Activated CD8-positive, alpha-beta memory T cell treated with anti-CD3 and anti-CD28 coated beads, Interleukin-2, amount 50 U/mL, for 4 hours (primary cell): ENCODE data around the gene DOCK2.
"Not testable (repeated sequence)": the region's sequence is repeated elsewhere in the genome, so short reads cannot be mapped to it uniquely, and the experiment has no call there.

ENCODE experiments used
- DNase-seq: peaks from one replicate; pipeline ENCODE4 v3.0.0-alpha.2; 2020

DOCK2 gene

DNA sequence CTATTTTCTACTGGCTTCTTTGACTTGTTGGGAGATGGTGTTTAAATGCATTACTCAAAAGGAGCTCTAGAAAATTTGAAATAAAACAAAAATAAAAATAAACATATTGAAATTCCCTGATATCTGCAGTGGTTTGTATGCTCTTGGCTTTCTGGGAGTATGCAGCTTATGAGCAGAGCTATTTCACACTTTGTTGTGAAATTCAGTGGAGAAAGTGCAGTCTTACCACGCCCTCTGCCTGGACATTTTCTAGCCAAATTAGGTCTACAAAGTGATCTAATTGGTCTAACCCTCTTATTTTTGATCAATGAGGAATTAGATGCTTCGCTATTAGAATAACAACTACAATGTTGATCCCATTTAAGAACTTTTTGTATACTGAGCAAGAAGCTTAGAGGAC, 276.4 kb downstream of the DOCK2 start:
- DNase-seq, result no peak

DNA sequence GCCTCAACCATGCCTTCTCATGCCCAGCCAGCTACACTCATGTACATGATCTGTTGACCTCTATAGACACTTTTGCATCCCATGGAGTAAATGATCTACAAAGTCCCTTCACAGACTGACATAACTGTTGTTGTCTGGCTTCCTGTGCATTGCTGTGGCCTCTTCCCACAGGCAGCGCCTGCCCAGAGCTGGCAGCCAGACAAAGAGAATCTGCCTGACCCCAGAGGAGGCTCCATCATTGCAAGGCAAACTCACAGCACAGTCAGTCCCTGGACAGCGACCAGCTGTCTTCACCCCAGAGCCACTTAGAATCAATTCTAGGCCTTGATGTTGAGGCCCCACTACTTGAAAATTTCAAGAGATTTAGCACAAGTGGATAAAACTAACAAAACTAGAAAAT, 277.7 kb downstream of the DOCK2 start:
- DNase-seq, result no peak

DNA sequence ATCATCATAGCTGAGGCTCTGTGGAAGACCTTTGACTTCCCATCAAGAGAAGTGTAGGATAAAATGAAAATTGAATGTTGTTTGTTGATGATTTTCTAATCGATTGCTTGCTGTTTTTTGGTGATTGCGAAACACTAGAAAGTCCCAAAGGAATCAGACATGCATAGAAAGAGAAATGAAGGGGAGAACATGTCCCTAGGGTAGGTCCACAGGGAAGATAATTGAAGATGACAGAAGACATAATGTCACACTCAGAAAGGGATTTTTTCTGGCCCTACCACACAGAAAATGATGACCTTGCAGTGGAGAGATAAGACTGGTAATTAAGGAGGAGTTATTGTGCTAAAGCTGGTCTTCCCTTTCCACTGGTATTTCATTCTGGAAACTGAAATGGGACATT, 280.4 kb downstream of the DOCK2 start:
- DNase-seq, result no peak

DNA sequence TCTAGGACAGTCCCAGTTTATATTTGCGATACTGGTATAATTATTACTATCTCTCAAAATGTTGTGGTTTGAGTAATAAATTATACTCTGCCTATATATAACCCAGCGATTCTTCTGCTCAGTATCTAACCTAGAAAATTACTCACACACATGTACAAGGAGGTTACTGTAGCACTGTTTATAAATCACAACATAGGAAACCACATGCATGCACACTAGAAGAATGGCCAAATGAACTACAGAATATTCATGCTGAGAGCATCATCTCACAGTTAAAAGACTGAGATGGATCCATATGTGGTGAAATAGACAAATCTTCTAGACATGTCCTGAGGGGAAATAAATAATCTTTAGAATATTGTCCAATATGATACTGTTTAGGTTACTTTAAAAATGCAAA, 281.2 kb downstream of the DOCK2 start:
- no peak for DNase-seq

DNA sequence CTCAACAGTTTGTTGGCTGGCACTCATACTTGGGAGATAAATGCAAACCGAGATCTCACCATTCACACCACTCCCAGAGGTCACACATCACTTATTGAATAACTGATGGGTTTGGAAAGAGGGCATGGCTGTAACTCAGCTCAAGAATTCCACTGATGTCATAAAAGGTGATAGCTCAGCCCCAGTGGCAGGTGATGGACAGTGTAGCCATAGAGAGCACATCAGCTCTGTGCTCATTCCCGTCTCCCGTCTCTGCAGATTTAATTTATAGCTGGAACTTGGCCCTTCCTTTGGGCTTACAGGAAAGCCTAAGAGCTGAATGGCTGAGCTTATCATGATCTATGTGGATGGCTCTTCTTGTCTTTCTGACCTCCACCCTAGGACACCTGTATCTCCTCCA, 283.4 kb downstream of the DOCK2 start:
- no peak for DNase-seq

DNA sequence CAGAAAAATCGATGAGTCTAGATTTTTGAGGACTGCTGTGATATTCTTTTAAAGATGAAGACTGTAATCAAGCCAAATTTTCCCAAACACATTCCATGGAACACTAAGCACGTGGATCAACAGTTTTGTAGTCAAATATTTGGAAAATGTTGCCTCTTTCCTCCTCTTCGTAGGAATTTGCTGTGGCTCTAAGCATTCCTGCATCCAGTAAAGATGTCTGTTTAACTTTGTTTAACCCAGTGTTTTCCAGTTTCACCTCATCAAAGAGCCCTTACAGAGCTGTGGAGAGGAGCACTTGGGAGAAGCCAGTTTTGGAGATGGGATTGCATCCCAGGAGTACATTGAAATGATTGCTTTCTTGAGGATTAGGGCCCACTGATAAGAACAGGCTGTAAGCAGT, 284.3 kb downstream of the DOCK2 start:
- no peak for DNase-seq

DNA sequence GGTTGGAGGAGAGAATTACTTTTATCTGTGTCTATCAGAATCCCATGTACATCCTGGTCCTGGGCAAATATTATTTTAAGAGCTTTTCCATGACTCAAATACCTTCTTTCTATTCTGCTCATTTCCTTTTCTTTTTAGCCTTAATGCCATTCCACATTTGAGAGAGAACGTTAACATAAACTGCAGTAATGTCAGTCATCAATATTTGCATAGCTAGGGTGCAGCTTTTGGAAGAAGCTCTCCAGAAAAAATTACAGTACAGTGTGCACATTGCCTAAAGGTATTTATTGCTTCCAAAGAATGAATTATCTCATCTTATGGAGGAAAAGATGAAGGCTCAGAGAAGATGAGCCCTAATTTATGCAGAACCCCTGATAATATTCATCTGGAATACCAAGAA, 284.9 kb downstream of the DOCK2 start:
- no peak for DNase-seq

DNA sequence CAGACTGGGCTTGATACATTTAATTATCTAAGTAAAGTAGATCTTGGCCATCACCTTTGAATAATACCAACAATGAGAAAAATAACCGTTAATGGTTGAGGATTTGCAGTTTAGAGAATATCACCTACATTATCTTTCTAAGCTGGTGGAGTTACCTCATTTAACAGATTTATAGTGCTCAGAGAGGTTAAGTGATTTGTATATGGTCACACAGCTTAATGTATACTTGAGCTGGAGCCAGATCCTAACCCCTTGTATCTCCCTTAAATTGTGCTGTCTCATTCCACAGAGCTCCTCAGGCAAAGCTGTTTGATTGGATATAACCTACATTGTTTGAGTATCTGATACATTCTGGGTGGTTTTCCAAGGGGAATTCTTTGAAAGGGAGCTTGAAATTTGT, 285.4 kb downstream of the DOCK2 start:
- DNase-seq, result no peak

DNA sequence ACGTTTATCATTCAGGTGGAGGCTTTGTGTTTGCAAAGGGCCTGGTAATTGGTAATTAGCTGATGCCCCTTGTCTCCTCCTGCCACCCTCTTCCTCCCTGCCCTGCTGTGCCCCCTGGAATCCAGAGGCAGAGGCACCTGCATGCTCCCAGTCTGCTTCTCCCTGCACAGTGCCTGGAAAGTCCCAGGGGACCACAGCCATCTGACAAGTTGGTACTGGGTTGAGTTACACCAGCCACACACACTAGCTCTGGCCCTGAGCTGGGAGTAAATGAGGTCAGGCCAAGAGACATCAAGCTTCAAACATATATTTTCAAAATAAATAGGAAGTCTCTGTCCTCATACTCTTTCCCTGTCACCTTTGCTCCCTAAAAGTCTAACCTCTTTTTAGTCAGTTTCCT, 286.9 kb downstream of the DOCK2 start:
- DNase-seq, result no peak

DNA sequence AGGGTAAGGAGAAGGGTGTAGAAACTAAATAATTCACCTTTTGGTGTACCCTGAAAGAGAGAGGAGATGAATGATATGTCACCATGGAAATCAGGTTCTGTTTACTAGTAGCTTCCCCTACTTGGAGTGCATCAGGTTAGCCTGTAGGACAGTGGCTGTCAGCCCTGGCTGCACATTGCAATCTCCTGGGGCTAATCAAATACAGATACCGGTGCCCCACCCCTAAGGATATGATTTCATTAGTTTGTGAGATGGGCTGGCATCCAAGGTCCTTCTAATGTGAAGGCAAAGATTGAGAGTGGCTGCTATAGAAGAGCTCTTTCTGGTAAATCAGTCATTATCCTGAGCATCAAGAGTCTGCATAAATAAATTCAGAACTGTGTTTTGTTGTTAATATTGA, 296.1 kb downstream of the DOCK2 start:
- DNase-seq, result no peak

DNA sequence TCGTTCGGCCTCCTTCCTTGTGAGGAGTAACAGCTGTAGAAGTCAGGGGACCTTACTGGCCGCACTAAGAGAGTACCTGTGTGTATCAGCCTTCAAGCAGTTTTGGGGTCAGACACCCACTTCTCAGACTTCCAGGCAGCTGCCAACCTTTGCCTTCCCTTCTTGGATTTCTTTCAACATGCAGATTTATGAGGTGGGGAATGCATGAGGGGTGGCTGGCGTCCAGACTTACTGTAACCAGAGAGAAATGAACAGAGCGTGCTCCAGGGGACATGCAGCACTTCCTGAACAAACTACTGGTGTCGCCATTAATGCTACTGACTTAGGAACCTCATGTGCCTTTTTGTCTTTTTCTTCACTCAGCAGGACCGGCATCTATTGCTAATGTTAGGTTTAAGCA, 296.5 kb downstream of the DOCK2 start:
- DNase-seq, result no peak

DNA sequence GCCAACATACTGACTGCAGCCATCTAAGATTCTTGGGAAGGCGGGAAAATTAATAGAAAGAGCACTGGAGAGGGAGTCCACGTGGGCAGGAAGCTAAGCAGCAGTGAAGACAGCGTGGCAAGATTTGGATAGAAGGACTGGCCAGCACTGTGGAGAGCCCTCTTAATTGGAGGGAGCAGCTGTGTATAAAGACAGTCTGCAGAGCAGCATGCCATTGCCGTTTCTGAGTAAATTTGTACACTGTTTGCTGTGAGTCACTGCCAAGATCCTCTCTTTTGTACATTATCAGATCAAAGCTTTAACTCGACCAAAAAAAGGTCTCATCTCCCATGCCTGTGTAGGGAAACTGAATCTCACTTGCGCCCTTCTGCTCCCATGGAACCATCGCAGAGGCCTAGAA, 297.9 kb downstream of the DOCK2 start:
- DNase-seq, result no peak

DNA sequence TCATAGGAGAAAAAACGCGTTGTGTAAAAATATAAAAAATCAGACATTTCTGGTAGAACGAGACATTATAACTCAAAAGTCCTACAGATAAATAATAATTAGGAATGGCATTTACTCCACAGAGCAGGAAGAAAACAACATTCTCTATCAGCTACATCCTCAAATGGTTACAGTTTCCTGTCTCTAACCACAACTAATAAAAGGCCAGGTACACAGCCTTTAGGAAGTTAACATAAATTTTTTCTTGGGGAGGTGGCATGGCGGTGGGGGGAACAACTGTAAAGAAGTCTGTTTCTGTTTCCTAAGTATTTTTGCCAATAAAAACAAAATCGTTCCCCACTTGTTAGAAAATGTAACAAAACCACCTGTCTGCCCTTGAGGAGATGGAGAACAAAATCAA, 298.7 kb downstream of the DOCK2 start:
- no peak for DNase-seq

DNA sequence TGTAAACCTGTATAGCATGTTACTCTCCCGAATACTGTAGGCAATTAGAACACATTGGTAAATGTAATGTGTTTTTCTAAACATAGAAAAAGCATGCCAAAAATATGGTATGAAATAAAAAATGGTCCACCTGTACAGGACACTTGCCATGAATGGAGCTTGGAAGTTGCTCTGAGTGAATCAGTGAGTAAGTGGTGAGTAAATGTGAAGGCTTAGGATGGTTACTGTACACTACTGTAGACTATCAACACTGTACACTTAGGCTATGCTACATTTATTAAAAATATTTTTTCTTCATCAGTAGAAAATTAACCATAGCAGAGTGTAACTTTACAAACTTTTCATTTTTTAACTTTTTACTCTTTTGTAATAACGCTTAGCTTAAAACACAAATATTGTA, 301.4 kb downstream of the DOCK2 start:
- DNase-seq, result no peak

DNA sequence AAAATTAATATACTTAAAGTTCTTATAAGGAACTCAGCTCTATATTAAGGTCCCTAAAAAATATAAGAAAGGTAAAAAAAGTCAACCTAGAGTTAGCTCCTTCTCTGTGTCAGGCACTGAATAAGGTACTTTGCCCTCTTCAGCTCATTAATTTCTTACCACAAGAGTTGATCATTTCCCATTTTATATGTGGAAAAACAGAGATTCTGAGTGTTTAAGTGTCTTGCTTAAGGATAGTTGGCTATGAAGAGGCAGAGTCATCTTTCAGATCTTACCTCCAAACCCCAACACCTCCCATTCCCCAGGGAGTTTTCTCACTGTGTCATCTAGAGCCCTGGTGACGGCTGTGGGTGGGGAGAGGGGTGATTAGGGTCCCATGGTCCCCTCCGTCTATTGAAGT, 302.7 kb downstream of the DOCK2 start:
- DNase-seq, result no peak

DNA sequence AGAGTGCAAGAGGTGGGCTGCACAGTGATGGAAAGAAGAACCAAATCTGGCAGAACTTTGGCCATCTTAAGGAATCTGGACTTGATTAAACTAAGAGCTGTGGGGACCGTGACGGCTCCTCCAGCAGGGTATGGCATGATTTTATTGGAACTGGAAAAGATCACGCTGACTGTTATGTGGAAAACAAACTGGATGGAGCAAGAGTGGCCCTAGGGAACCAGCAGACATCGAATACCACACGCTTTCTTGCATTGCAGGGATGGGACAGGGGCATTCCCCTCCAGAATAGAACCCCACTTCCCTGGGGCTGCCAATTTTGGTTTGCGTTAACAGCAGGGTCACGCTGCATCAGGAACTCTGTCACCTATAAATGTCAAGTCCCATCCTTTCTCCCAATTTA, 304.5 kb downstream of the DOCK2 start:
- no peak for DNase-seq

DNA sequence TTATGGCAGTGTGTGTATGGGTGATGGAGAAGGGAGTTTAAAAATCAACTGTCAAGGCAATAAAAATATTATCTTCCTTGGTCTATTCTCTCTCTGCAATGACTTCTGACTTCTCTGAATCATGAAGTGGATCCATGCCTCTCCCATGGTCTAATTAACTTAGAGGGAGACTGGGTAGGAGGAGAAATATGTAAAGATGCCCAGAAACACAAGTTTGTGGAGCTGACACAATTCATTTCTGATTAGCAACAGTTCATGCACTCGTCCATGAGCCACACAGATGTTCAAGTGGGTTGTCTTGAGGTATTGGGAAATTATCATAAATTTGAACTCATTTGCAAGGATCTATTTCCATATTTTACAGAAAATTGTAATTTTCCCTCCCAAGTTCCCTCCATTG, 305.1 kb downstream of the DOCK2 start:
- no peak for DNase-seq

DNA sequence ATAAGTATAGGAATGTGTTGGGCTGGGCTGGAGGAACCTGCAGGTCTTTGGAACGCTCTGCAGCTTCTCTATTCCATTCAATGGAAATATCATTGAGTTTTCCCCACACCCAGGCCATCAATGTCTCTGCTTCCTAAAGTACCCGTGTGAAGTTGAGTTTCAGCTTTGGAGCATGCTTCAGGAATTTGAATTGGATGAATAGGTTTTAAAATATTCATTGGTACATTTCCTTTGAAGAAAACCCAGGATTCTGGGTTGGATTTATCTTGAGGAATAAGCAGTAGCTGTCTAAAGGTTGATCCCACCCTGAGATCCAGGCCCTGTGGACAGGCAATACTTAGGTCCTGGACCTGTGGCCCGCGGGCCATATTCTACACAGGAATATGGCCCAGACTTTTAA, 306.0 kb downstream of the DOCK2 start:
- no peak for DNase-seq

DNA sequence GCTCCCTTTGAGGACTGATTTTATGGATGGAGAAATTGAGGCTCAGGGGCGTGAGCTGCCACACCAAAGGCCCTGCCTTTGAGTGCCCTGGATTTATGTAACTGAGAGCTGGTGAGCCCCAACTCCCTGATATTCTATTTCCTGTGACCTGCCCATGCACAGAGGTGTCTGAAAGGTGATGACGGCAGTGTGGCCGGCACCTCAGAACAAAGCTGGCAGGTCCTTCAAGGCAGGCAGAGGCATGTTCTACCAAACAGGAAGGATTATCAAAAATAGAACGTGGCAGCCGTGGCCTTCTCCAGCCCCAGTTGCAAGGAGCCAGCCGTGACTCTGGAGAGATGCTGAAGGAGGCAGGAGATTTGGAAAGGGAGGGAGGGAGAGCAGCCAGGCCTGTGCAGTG, 307.0 kb downstream of the DOCK2 start:
- DNase-seq, result no peak

DNA sequence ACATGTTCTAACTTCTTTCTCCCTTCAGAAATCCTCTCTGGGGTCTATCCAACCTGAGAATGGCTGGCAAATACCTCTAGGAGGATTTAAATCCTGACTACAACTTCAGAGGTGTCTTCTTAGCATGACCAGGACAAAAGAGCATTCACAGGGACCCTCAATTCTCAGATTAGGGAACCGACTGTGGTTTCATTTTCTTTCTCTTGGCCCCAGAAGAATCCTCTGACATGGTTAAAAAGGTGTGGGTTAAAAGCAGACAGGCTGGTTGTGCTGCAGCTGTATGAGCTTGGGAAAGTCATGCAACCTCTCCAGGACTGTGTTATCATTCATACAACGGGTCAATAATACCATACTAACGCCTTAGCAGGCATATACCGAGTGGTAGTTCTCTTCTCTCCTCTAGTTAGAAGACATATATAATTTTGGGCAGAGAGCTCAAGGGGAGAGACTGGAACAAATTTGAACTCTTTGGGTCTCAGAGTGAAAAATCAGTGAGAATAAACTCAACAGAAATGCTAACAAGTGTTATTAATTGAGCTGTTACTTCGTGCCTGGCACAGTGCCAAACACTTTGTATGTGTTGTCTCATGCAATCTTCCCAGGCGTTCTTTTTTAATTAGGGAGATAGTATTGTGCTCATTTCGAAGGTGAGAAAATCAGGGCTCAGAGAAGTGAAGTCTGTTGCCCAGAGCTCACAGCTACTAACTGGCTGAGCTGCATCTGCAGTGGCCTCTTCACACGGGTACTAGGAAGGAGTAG, 308.0 kb downstream of the DOCK2 start:
- no peak for DNase-seq

DNA sequence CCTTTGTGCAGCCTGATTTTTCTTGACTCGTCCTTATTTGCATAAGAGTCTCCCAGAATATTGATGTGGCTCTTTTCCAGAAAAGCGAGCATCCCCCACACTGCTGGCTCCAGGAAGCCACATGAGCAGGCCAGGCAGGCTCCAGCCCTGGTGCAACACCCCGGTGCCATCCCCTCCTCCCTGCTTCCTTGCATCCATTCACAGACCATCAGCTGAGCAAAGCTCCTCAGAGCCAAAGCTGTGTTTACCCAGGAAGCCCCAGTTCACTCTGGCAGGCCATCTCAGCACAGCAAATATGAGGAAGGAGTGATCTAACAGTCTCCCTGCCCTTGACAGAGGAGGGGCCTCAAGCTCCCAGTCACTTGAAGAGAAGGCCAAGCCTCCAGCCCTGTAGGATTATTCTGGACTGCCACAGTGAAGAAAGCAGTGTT, 308.8 kb downstream of the DOCK2 start:
- no peak for DNase-seq

DNA sequence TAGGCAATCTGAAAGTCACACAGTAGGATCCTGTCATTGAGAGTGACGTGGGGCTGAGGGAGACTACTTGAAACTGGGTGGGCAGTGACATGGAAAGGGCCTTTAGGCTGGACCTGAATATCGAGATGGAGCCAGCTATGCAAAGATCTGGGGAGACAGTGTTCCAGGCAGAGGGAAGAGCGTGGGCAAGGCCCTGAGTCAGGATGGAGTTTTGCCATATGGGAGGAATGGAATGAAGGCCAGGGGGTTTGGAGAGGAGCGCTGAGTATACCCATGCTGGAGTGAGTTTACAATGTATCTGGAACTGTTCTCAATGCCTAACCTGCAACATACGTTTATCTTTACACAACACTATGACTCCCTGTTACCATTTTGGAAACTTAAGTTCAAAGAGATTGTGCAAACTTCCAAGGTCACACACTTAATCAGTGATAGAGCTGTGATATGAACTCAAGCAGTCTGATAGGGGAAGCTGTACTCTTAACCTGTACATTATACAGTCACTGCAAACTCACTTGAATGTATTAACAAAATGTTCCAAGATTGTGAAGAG, 309.7 kb downstream of the DOCK2 start:
- no peak for DNase-seq

DNA sequence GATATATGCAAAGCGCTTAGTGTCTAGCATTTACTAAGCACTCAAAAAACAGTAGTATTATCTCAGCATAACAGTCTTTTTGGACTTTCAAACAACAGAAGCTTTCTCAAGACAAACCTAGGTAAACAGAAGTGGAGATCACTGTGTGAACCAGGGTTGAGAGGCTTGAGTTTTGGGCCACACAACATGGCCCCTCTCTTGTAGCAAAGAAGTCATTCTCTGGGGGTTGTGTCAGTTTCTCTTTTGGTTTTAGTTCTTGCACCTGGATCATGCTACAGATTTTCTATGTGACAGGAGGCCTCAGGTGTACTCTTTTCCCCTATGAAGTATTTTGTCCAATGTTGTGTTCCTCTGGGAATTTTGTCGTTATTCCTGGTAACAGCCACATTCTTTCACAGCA, 313.3 kb downstream of the DOCK2 start:
- DNase-seq, result no peak

DNA sequence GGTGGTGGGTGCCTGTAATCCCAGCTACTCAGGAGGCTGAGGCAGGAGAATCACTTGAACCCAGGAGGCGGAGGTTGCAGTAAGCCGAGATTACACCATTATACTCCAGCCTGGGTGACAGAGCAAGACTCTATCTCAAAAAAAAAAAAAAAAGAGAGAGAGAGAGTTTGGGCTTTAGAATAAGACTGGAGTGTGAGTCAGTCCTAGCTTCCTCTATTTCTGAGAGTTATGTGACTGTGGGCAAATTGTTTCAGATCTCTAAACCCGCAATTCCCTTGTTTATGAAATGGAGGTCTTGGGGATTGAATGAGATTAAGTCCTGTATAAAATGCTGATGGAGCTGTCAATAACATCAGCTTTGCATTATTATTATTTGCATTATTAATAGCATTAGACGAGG, 316.1 kb downstream of the DOCK2 start:
- not testable (repeated sequence) for DNase-seq

DNA sequence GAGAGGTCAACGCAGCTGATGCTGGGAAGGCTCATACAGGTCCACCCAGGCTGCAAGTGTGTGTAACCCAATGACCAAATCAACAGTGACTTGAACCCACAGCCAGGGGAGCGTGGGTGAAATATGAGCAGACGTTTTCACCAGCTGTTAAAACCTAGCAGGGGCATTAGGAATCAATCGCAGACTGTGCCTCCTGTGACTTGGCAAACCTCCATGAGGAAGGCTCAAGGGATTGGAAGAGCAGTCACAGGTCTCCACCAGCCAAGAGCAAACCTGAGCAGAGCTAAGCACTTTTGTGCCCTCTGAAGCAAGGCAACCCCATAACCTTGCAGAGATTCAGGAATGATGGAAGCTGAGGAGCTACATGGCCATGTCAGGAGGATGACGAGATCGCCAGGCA, 317.7 kb downstream of the DOCK2 start:
- DNase-seq, result no peak
